AG09319 (cell line): ENCODE results near the gene UCP2.

Source experiments
- DNase-seq: peaks from one replicate; pipeline ENCODE4 v3.0.0-alpha.2; 2010; ENCODE audit warnings: low read depth; ENCODE audit errors: extremely low read depth
- CTCF ChIP-seq: IDR thresholded peaks from 2 replicates; pipeline ENCODE4 v1.5.1; 2011; ENCODE audit warnings: low read depth, mild to moderate bottlenecking, inconsistent platforms, low read length, moderate library complexity

UCP2 gene

GRCh38 chr11:73929388-73929787, 53.3 kb downstream of the UCP2 start:
- no peak for DNase-seq
- TF ChIP-seq CTCF, result no peak
